Calu3 (cell line): Measurements from ENCODE around the gene TMEM259. TPM values are rescaled to one million over a fixed set of nuclear protein-coding genes. Genes with fewer than 3 reads are reported as not detected.

Source experiments
- BruUV-seq: library from RNA; stranded (reverse); fragments of 400-500 nt; replicated peaks from 2 replicates; lab custom pipeline; 2021; lab: Mats Ljungman, UMichigan
- CTCF ChIA-PET: fragments of 300-600 bp; sonication (Branson Sonifier 250); formaldehyde crosslinking; loops from one replicate; lab custom pipeline; 2022; ENCODE audit warnings: antibody characterized with exemption; lab: Charles Lee
- DNase-seq: peaks from one replicate; pipeline ENCODE4 v3.0.0; 2022
- H3K27ac Mint-ChIP-seq: one replicate; pipeline ENCODE4 v1.8.0; 2022; ENCODE audit warnings: mixed read lengths; ENCODE audit not compliant: unreplicated experiment
- H3K27me3 Mint-ChIP-seq: one replicate; pipeline ENCODE4 v1.8.0; 2022; ENCODE audit warnings: mixed read lengths; ENCODE audit not compliant: unreplicated experiment
- H3K36me3 Mint-ChIP-seq: one replicate; pipeline ENCODE4 v1.8.0; 2022; ENCODE audit warnings: mild to moderate bottlenecking, moderate library complexity, mixed read lengths; ENCODE audit not compliant: insufficient read depth, unreplicated experiment
- H3K4me1 Mint-ChIP-seq: one replicate; pipeline ENCODE4 v1.8.0; 2022; ENCODE audit warnings: mild to moderate bottlenecking, low read depth, mixed read lengths; ENCODE audit not compliant: unreplicated experiment
- H3K4me3 Mint-ChIP-seq: one replicate; pipeline ENCODE4 v1.8.0; 2022; ENCODE audit warnings: mild to moderate bottlenecking, low read depth, moderate library complexity, mixed read lengths; ENCODE audit not compliant: unreplicated experiment
- H3K9me3 Mint-ChIP-seq: one replicate; pipeline ENCODE4 v1.8.0; 2022; ENCODE audit warnings: low read depth, mixed read lengths; ENCODE audit not compliant: unreplicated experiment
- CTCF ChIP-seq: fragments of 200-600 bp; IDR thresholded peaks from one replicate; pipeline ENCODE4 v1.8.0; 2022; ENCODE audit warnings: antibody characterized with exemption; ENCODE audit not compliant: unreplicated experiment
- intact Hi-C: fragments of 100-400 bp; cut with micrococcal nuclease; formaldehyde crosslinking; loops from one replicate; pipeline ENCODE4 v1.10.0; 2022; ENCODE audit not compliant: unreplicated experiment
- total RNA-seq: library from RNA; stranded (reverse); gene quantifications from 2 replicates; pipeline ENCODE4 v1.2.3, GENCODE V29; 2022

The TMEM259 gene
- total RNA-seq, 1 experiment from 2014 or later = 129 TPM

GRCh38 chr19:1065606-1066109, 44.7 kb upstream of the TMEM259 start:
- H3K4me1 Mint-ChIP-seq = peaks cover 10% of the 10 kb centered on the region
- peak; percentile 32 for DNase-seq
- BruUV-seq = no TSS peak
- H3K4me3 Mint-ChIP-seq = peak overlapping the region; percentile 58
- CTCF ChIA-PET = interaction anchor here (2.0 kb wide), 1 partner anchor 9 kb away, joined by 12 read pairs; no protein-coding TSS in a partner anchor
- H3K36me3 Mint-ChIP-seq = peaks cover 38% of the 10 kb centered on the region
- no peak overlapping the region for H3K27ac Mint-ChIP-seq
- TF ChIP-seq CTCF = no peak
- intact Hi-C loops = no loop called here
- H3K9me3 Mint-ChIP-seq = no peaks in the 10 kb centered on the region
- no peaks in the 10 kb centered on the region for H3K27me3 Mint-ChIP-seq

DNA sequence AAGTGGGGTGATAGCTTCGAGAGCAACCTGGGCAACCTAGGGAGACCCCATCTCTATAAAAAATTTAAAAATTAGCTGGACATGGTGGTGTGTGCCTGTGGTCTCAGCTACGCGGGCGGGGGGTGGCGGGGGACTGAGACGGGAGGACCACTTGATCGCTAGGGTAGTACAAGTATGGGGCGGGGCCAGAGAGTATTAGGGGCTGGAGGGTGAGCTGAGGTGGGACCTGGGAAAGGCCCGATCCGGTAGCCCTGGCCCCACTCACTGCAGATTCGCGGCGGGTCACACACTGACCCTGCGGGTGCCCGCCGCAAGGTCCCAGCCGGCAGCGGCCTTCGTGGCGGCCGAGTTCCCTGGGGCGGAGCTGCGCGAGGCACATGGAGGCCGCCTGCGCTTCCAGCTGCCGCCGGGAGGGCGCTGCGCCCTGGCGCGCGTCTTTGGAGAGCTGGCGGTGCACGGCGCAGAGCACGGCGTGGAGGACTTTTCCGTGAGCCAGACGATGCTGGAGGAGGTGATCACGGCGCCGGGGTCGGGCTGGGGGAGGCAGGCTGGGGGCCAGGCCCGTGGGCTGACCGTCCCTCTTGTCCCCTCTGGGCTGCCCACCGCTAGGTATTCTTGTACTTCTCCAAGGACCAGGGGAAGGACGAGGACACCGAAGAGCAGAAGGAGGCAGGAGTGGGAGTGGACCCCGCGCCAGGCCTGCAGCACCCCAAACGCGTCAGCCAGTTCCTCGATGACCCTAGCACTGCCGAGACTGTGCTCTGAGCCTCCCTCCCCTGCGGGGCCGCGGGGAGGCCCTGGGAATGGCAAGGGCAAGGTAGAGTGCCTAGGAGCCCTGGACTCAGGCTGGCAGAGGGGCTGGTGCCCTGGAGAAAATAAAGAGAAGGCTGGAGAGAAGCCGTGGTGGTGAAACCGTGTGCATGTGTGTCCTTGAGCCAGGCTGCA, 44.0 kb upstream of the TMEM259 start:
- peaks cover 10% of the 10 kb centered on the region for H3K4me1 Mint-ChIP-seq
- H3K27ac Mint-ChIP-seq = no peak overlapping the region
- DNase-seq = peak; percentile 76
- H3K9me3 Mint-ChIP-seq = no peaks in the 10 kb centered on the region
- TF ChIP-seq CTCF = peak; percentile 68
- intact Hi-C loops = no loop called here
- no TSS peak for BruUV-seq
- peak overlapping the region; percentile 58 for H3K4me3 Mint-ChIP-seq
- CTCF ChIA-PET = interaction anchor here (0.5 to 2.0 kb wide), 2 partner anchors 10 to 294 kb away, joined by 4 to 12 read pairs; no protein-coding TSS in a partner anchor
- no peaks in the 10 kb centered on the region for H3K27me3 Mint-ChIP-seq
- H3K36me3 Mint-ChIP-seq = peaks cover 38% of the 10 kb centered on the region

- Mint-ChIP-seq H3K4me1 (peaks cover 10% of the 10 kb centered on the region), H3K9me3 (no peaks in the 10 kb centered on the region)
Measured at GRCh38 chr19:1063909-1064660, 43.2 kb upstream of the TMEM259 start.

More at GRCh38 chr19:1063909-1064660, 43.2 kb upstream of the TMEM259 start:
- no peak for TF ChIP-seq CTCF
- no peak overlapping the region for H3K27ac Mint-ChIP-seq
- CTCF ChIA-PET = interaction anchor here (0.5 to 2.0 kb wide), 2 partner anchors 11 to 295 kb away, joined by 4 to 12 read pairs; no protein-coding TSS in a partner anchor
- no peak overlapping the region for H3K4me3 Mint-ChIP-seq
- peaks cover 38% of the 10 kb centered on the region for H3K36me3 Mint-ChIP-seq
- BruUV-seq = no TSS peak
- no peak for DNase-seq
- no peaks in the 10 kb centered on the region for H3K27me3 Mint-ChIP-seq
- intact Hi-C loops = no loop called here
